D721Med (cell line): ENCODE results near the gene C12orf57.

Source experiments
- DNase-seq: peaks from one replicate; pipeline ENCODE4 v3.0.0; 2011; ENCODE audit warnings: low spot score; ENCODE audit not compliant: insufficient read length
- FAIRE-seq: peaks from 2 replicates; lab custom pipeline; 2011; peaks lifted over from hg19 to GRCh38; lab: Jason Lieb, UNC
- TF ChIP-seq, protein P1 (sequence below): IDR thresholded peaks from 2 replicates; pipeline ENCODE4 v1.5.1; 2012; ENCODE audit warnings: mild to moderate bottlenecking, control low read depth; ENCODE audit not compliant: insufficient read depth; ENCODE audit errors: missing control alignments

Gene C12orf57

DNA sequence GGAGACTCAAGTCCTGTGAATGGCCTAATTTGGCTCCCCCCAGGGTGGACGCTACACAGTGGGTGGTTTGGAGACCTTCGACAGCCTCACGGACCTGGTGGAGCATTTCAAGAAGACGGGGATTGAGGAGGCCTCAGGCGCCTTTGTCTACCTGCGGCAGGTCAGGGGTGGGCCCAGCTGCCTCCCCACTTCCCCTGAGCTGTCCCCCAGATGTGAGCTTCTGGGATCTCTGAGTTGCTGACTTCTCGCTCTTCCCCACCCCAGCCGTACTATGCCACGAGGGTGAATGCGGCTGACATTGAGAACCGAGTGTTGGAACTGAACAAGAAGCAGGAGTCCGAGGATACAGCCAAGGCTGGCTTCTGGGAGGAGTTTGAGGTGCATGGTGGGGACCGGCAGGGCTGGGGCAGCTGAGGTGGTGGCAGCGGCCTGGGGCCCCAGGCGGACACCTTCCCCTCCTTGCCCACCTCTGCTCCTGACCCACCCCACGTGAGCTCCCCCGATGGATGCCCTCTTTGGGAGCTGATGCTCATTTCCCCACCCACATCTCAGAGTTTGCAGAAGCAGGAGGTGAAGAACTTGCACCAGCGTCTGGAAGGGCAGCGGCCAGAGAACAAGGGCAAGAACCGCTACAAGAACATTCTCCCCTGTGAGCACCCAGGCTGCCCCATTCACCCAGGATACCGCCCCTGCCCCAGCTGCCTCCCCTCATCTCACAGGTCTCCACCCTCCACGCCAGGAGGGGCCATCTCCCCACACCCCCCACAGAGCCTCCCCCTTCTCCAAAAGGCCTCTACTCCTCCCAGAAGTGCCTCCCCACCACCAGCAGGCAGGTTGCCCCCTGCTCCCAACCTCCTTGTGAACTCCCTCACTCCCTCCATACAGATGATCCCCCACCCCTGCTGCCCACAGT is 11.5 kb downstream of the C12orf57 start:
- DNase-seq (no peak), FAIRE-seq (no peak)
- TF ChIP-seq, protein P1, sequence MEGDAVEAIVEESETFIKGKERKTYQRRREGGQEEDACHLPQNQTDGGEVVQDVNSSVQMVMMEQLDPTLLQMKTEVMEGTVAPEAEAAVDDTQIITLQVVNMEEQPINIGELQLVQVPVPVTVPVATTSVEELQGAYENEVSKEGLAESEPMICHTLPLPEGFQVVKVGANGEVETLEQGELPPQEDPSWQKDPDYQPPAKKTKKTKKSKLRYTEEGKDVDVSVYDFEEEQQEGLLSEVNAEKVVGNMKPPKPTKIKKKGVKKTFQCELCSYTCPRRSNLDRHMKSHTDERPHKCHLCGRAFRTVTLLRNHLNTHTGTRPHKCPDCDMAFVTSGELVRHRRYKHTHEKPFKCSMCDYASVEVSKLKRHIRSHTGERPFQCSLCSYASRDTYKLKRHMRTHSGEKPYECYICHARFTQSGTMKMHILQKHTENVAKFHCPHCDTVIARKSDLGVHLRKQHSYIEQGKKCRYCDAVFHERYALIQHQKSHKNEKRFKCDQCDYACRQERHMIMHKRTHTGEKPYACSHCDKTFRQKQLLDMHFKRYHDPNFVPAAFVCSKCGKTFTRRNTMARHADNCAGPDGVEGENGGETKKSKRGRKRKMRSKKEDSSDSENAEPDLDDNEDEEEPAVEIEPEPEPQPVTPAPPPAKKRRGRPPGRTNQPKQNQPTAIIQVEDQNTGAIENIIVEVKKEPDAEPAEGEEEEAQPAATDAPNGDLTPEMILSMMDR: no peak

GRCh38 chr12:6956021-6956727 is 12.4 kb downstream of the C12orf57 start:
- FAIRE-seq (no peak), DNase-seq (no peak)
- TF ChIP-seq, protein P1: no peak

DNA sequence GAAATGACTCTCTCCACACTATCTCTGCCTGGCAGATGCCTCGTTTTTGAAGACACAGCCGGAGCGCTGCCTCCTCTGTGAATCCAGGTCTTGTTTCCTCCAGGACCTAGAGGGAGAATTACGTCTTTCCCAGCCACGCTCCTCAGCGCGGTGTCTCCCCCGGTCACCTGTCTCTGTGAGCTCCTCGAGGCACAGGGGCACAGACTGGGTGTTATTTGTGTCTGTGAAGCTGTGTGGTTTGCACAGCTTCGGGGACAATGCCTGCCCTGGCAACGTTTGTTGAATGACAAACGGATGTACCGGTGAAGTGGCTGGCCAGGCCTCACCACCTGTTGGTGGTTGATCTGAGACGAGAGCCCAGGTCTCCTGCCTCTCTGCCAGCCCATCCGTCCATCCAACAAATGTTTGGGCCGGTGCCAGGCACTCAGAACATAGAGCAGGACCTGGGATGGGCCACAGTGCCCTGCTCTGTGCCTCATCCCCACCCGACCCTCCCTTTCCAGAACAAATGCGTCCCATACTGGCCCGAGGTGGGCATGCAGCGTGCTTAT is 13.4 kb downstream of the C12orf57 start:
- TF ChIP-seq, protein P1: no peak

GRCh38 chr12:6957741-6958608 is 14.2 kb downstream of the C12orf57 start:
- DNase-seq: no peak
- no peak for FAIRE-seq
- TF ChIP-seq, protein P1: no peak

More for the DNA sequence above, 13.4 kb downstream of the C12orf57 start:
- FAIRE-seq (no peak), DNase-seq (no peak)

GRCh38 chr12:6958609-6959057 is 14.8 kb downstream of the C12orf57 start:
- TF ChIP-seq, protein P1: no peak
- DNase-seq (no peak), FAIRE-seq (no peak)

GRCh38 chr12:6959058-6959804 is 15.4 kb downstream of the C12orf57 start:
- FAIRE-seq (no peak), DNase-seq (no peak)
- TF ChIP-seq, protein P1: no peak
